HG03095 (cell line): ENCODE results near the gene CRY1.

Source experiments
- ATAC-seq: cut with Tn5 transposase; IDR thresholded peaks from one replicate; pipeline ENCODE4 v1.9.1; 2021; ENCODE audit warnings: moderate library complexity; ENCODE audit not compliant: unreplicated experiment

Gene CRY1

GRCh38 chr12:106974511-106974910 lies 118.8 kb downstream of the CRY1 start:
- ATAC-seq = peak; percentile 62

- ATAC-seq = no peak
These were observed 119.8 kb downstream of the CRY1 start for GRCh38 chr12:106973545-106973944.

- no peak for ATAC-seq
These were observed 122.3 kb downstream of the CRY1 start for GRCh38 chr12:106971065-106971464.

- no peak for ATAC-seq
These were observed 128.8 kb downstream of the CRY1 start for GRCh38 chr12:106964526-106964925.

GRCh38 chr12:106962286-106962685 lies 131.1 kb downstream of the CRY1 start:
- no peak for ATAC-seq

GRCh38 chr12:106960443-106960842 lies 132.9 kb downstream of the CRY1 start:
- no peak for ATAC-seq

- no peak for ATAC-seq
These were observed 135.8 kb downstream of the CRY1 start for GRCh38 chr12:106957583-106957982.

GRCh38 chr12:106956048-106956578 lies 137.2 kb downstream of the CRY1 start:
- peak; percentile 27 for ATAC-seq

GRCh38 chr12:106955377-106956047 lies 137.8 kb downstream of the CRY1 start, which contains the start of gene TMEM263:
TSS of gene TMEM263 (plus strand) at chr12:106955907. CDS start at chr12:106967117, 11,210 bp downstream.
- ATAC-seq = peak; percentile 74

GRCh38 chr12:106954462-106955376 lies 138.6 kb downstream of the CRY1 start:
- no peak for ATAC-seq

GRCh38 chr12:106953352-106954250 lies 139.7 kb downstream of the CRY1 start:
- ATAC-seq = no peak

- no peak for ATAC-seq
These were observed 142.8 kb downstream of the CRY1 start for GRCh38 chr12:106950591-106950990.

GRCh38 chr12:106947461-106947860 lies 145.9 kb downstream of the CRY1 start:
- no peak for ATAC-seq

- ATAC-seq = no peak
These were observed 148.0 kb downstream of the CRY1 start for GRCh38 chr12:106945261-106945851.

- no peak for ATAC-seq
These were observed 150.6 kb downstream of the CRY1 start for GRCh38 chr12:106942775-106943174.

GRCh38 chr12:106941481-106942156 lies 151.7 kb downstream of the CRY1 start:
- no peak for ATAC-seq
